CD4-positive, CD25-positive, alpha-beta regulatory T cell (primary cell): ENCODE results near the gene PNRC2. TPM values are rescaled to one million over a fixed set of nuclear protein-coding genes. Genes with fewer than 3 reads are reported as not detected.
"Not testable (repeated sequence)": the region's sequence is repeated elsewhere in the genome, so short reads cannot be mapped to it uniquely, and the experiment has no call there.

ENCODE experiments used
- ATAC-seq, 2 donors: fragments of 150-1000 bp; cut with Tn5 transposase; one replicate each; pipeline ENCODE4 v1.10.0; 2021; ENCODE audit warnings: low read depth in 2 of 2, moderate number of reproducible peaks in 2 of 2, moderate library complexity in 1 of 2
- DNase-seq, 3 donors: peaks; one replicate each; pipeline versions ENCODE4 v3.0.0 to v3.0.0-alpha.2; 2012 to 2022; ENCODE audit warnings: mixed read lengths in 1 of 3
- H3K27ac ChIP-seq: one replicate; pipeline ENCODE4 v1.7.0; 2013; ENCODE audit warnings: mild to moderate bottlenecking, low read length; ENCODE audit not compliant: insufficient read depth, poor library complexity, severe bottlenecking
- H3K27me3 ChIP-seq: one replicate; pipeline ENCODE4 v1.7.0; 2013; ENCODE audit warnings: low read length; ENCODE audit not compliant: control insufficient read depth, insufficient read depth
- H3K36me3 ChIP-seq: one replicate; pipeline ENCODE4 v1.7.0; 2013; ENCODE audit warnings: mild to moderate bottlenecking, low read length, moderate library complexity; ENCODE audit not compliant: control insufficient read depth, insufficient read depth
- H3K4me1 ChIP-seq: 2 replicates; pipeline ENCODE4 v1.7.0; 2013; ENCODE audit warnings: mild to moderate bottlenecking, low read length; ENCODE audit not compliant: insufficient read depth, control insufficient read depth, poor library complexity, severe bottlenecking
- H3K4me3 ChIP-seq: one replicate; pipeline ENCODE4 v1.7.0; 2013; ENCODE audit warnings: low read depth, mild to moderate bottlenecking, low read length, moderate library complexity
- H3K9me3 ChIP-seq, 2 experiments: 1 replicate in 1 of 2; 2 replicates in 1 of 2; pipeline ENCODE4 v1.7.0; 2013; ENCODE audit warnings: low read length in 2 of 2, mild to moderate bottlenecking in 1 of 2, moderate library complexity in 1 of 2; ENCODE audit not compliant: control insufficient read depth in 2 of 2
- H3K27ac Mint-ChIP-seq, 3 donors: one replicate each; pipeline ENCODE4 v1.8.0; 2020 to 2022; ENCODE audit warnings: mild to moderate bottlenecking in 3 of 3, mixed read lengths in 3 of 3, moderate library complexity in 2 of 3
- H3K27me3 Mint-ChIP-seq: one replicate; pipeline ENCODE4 v1.8.0; 2022; ENCODE audit warnings: mild to moderate bottlenecking, mixed read lengths
- H3K36me3 Mint-ChIP-seq: one replicate; pipeline ENCODE4 v1.8.0; 2020; ENCODE audit warnings: mixed read lengths
- H3K4me1 Mint-ChIP-seq, 4 donors: one replicate each; pipeline ENCODE4 v1.8.0; 2020 to 2022; ENCODE audit warnings: mixed read lengths in 4 of 4, mild to moderate bottlenecking in 1 of 4
- H3K4me3 Mint-ChIP-seq, 4 donors: one replicate each; pipeline ENCODE4 v1.8.0; 2020 to 2022; ENCODE audit warnings: mild to moderate bottlenecking in 4 of 4, mixed read lengths in 4 of 4, moderate library complexity in 3 of 4
- H3K9me3 Mint-ChIP-seq, 7 donors: one replicate each; pipeline ENCODE4 v1.8.0; 2020 to 2022; ENCODE audit warnings: mixed read lengths in 7 of 7, mild to moderate bottlenecking in 3 of 7, moderate library complexity in 2 of 7
- polyA plus RNA-seq, 4 donors: library from polyadenylated mRNA; unstranded; fragments of 300-500 nt; fragmentation: Illumina TruSeq; gene quantifications; one replicate each; pipeline ENCODE4 v1.2.3, GENCODE V29; 2021
- total RNA-seq: library from RNA; stranded (reverse); gene quantifications from one replicate; pipeline ENCODE4 v1.2.3, GENCODE V29; 2022

The PNRC2 gene
- total and polyA plus RNA-seq, 5 donors from 2014 or later: 123 to 149 (median 137) TPM

- Mint-ChIP-seq H3K36me3 (no peaks in the 10 kb centered on the region), H3K4me3 (peak overlapping the region; percentile 93 to 96 (median 94)), H3K27ac (peak overlapping the region; percentile 96 to 99 (median 98)), H3K4me1 (peaks cover 32 to 49% (median 38%) of the 10 kb centered on the region in 4 donors), H3K9me3 (no peaks in the 10 kb centered on the region), H3K27me3 (peaks cover 4% of the 10 kb centered on the region)
- H3K9me3 ChIP-seq: no peaks in the 10 kb centered on the region
- H3K4me1 ChIP-seq: peaks cover 47% of the 10 kb centered on the region
- ATAC-seq (peak in 1 of 2 donors; percentile 8), DNase-seq (peak in 1 of 3 donors; percentile 65)
- no peaks in the 10 kb centered on the region for H3K27me3 ChIP-seq
- H3K4me3 ChIP-seq: peak overlapping the region; percentile 92
- peaks cover 8% of the 10 kb centered on the region for H3K36me3 ChIP-seq
- H3K27ac ChIP-seq: peak overlapping the region; percentile 98
Observed at GRCh38 chr1:23980728-23981070, 21.1 kb downstream of the PNRC2 start.

GRCh38 chr1:23984417-23985186, 25.0 kb downstream of the PNRC2 start:
- Mint-ChIP-seq H3K36me3 (no peaks in the 10 kb centered on the region), H3K4me3 (peak overlapping the region in 1 of 4 donors; percentile 41), H3K9me3 (no peaks in the 10 kb centered on the region), H3K27me3 (peaks cover 4% of the 10 kb centered on the region), H3K27ac (no peak overlapping the region), H3K4me1 (peaks cover 3 to 16% (median 9%) of the 10 kb centered on the region in 4 donors)
- H3K27me3 ChIP-seq: no peaks in the 10 kb centered on the region
- no peaks in the 10 kb centered on the region for H3K9me3 ChIP-seq
- no peak overlapping the region for H3K27ac ChIP-seq
- H3K36me3 ChIP-seq: no peaks in the 10 kb centered on the region
- no peak for ATAC-seq
- H3K4me3 ChIP-seq: no peak overlapping the region
- H3K4me1 ChIP-seq: peaks cover 8% of the 10 kb centered on the region
- no peak for DNase-seq

GRCh38 chr1:23987038-23987437, 27.4 kb downstream of the PNRC2 start:
- ATAC-seq, H3K36me3 Mint-ChIP-seq, H3K27ac ChIP-seq, DNase-seq, H3K9me3 ChIP-seq, H3K27me3 Mint-ChIP-seq, H3K4me1 ChIP-seq, H3K27me3 ChIP-seq, H3K4me1 Mint-ChIP-seq, H3K36me3 ChIP-seq, H3K4me3 Mint-ChIP-seq, H3K4me3 ChIP-seq, H3K27ac Mint-ChIP-seq, H3K9me3 Mint-ChIP-seq: not testable (repeated sequence)

- Histone ChIP-seq H3K36me3 (no peaks in the 10 kb centered on the region), H3K27ac (no peak overlapping the region), H3K4me1 (no peaks in the 10 kb centered on the region), H3K9me3 (no peaks in the 10 kb centered on the region), H3K27me3 (no peaks in the 10 kb centered on the region), H3K4me3 (no peak overlapping the region)
- no peaks in the 10 kb centered on the region for H3K9me3 Mint-ChIP-seq
- DNase-seq (no peak), ATAC-seq (no peak)
- no peak overlapping the region for H3K27ac Mint-ChIP-seq
- H3K27me3 Mint-ChIP-seq: peaks cover 8% of the 10 kb centered on the region
- peaks cover 0 to 5% (median 4%) of the 10 kb centered on the region in 4 donors for H3K4me1 Mint-ChIP-seq
- no peak overlapping the region for H3K4me3 Mint-ChIP-seq
- no peaks in the 10 kb centered on the region for H3K36me3 Mint-ChIP-seq
Observed at GRCh38 chr1:23989263-23989662, 29.6 kb downstream of the PNRC2 start.

- H3K4me3 ChIP-seq, H3K9me3 Mint-ChIP-seq, H3K36me3 ChIP-seq, DNase-seq, H3K4me1 ChIP-seq, ATAC-seq, H3K4me1 Mint-ChIP-seq, H3K27ac Mint-ChIP-seq, H3K9me3 ChIP-seq, H3K27ac ChIP-seq, H3K27me3 ChIP-seq, H3K36me3 Mint-ChIP-seq, H3K4me3 Mint-ChIP-seq, H3K27me3 Mint-ChIP-seq: not testable (repeated sequence)
Observed at GRCh38 chr1:23992011-23992410, 32.4 kb downstream of the PNRC2 start.

GRCh38 chr1:23995431-23995837, 35.8 kb downstream of the PNRC2 start:
- H3K27me3 ChIP-seq: no peaks in the 10 kb centered on the region
- no peak overlapping the region for H3K4me3 ChIP-seq
- H3K36me3 ChIP-seq: no peaks in the 10 kb centered on the region
- DNase-seq (no peak), ATAC-seq (no peak)
- peaks cover 11% of the 10 kb centered on the region for H3K27me3 Mint-ChIP-seq
- H3K36me3 Mint-ChIP-seq: no peaks in the 10 kb centered on the region
- H3K9me3 Mint-ChIP-seq: no peaks in the 10 kb centered on the region
- no peak overlapping the region for H3K27ac ChIP-seq
- H3K4me3 Mint-ChIP-seq: no peak overlapping the region
- no peak overlapping the region for H3K27ac Mint-ChIP-seq
- H3K4me1 ChIP-seq: no peaks in the 10 kb centered on the region
- no peaks in the 10 kb centered on the region for H3K9me3 ChIP-seq
- peaks cover 0 to 3% (median 0%) of the 10 kb centered on the region in 4 donors for H3K4me1 Mint-ChIP-seq

GRCh38 chr1:23996700-23997229, 37.1 kb downstream of the PNRC2 start:
- Histone ChIP-seq H3K9me3 (no peaks in the 10 kb centered on the region), H3K27me3 (no peaks in the 10 kb centered on the region), H3K27ac (no peak overlapping the region), H3K4me3 (no peak overlapping the region), H3K36me3 (no peaks in the 10 kb centered on the region), H3K4me1 (no peaks in the 10 kb centered on the region)
- Mint-ChIP-seq H3K36me3 (no peaks in the 10 kb centered on the region), H3K27me3 (peaks cover 10% of the 10 kb centered on the region), H3K4me3 (no peak overlapping the region), H3K4me1 (peaks cover 0 to under 1% (median 0%) of the 10 kb centered on the region in 4 donors), H3K9me3 (no peaks in the 10 kb centered on the region), H3K27ac (no peak overlapping the region)
- no peak for ATAC-seq
- DNase-seq: no peak

- H3K27me3 Mint-ChIP-seq: peaks cover 13% of the 10 kb centered on the region
- Histone ChIP-seq H3K9me3 (no peaks in the 10 kb centered on the region), H3K36me3 (no peaks in the 10 kb centered on the region), H3K27me3 (no peaks in the 10 kb centered on the region), H3K27ac (no peak overlapping the region), H3K4me1 (no peaks in the 10 kb centered on the region), H3K4me3 (no peak overlapping the region)
- H3K4me3 Mint-ChIP-seq: no peak overlapping the region
- ATAC-seq (no peak), DNase-seq (no peak)
- no peak overlapping the region for H3K27ac Mint-ChIP-seq
- H3K36me3 Mint-ChIP-seq: no peaks in the 10 kb centered on the region
- H3K9me3 Mint-ChIP-seq: no peaks in the 10 kb centered on the region
- H3K4me1 Mint-ChIP-seq: no peaks in the 10 kb centered on the region
Observed at GRCh38 chr1:23997812-23998211, 38.2 kb downstream of the PNRC2 start.
